Nucleus accumbens (tissue), 56 donors: ENCODE data around the gene ATP11B.
A peak's percentile ranks its signal among the peaks of the same experiment; 100 is the strongest.

Experiments
- DNase-seq, 56 donors: peaks; one replicate each; lab custom pipeline; 2025; lab: John Stamatoyannopoulos, UW

Gene ATP11B

GRCh38 chr3:182792901-182793662, at the start of gene ATP11B:
TSS of gene ATP11B (plus strand) at chr3:182793504. CDS start at chr3:182793760, 256 bp downstream.
- DNase-seq: peak in 55 of 56 donors; percentile 16 to 89 (median 73)

GRCh38 chr3:182746959-182747358, 46.3 kb upstream of the ATP11B start:
- no peak for DNase-seq

- no peak for DNase-seq
These were observed 38.0 kb upstream of the ATP11B start for GRCh38 chr3:182755308-182755707.

- DNase-seq: no peak
These were observed 37.6 kb upstream of the ATP11B start for GRCh38 chr3:182755712-182756111.

- no peak for DNase-seq
These were observed 32.6 kb upstream of the ATP11B start for GRCh38 chr3:182760576-182761164.

GRCh38 chr3:182763896-182764295, 29.4 kb upstream of the ATP11B start:
- no peak for DNase-seq

GRCh38 chr3:182765287-182765686, 28.0 kb upstream of the ATP11B start:
- no peak for DNase-seq

GRCh38 chr3:182766099-182766498, 27.2 kb upstream of the ATP11B start:
- no peak for DNase-seq

- no peak for DNase-seq
These were observed 24.9 kb upstream of the ATP11B start for GRCh38 chr3:182768413-182768812.

GRCh38 chr3:182769673-182770072, 23.6 kb upstream of the ATP11B start:
- DNase-seq: no peak

- no peak for DNase-seq
These were observed 11.2 kb upstream of the ATP11B start for GRCh38 chr3:182782149-182782548.

GRCh38 chr3:182783106-182783505, 10.2 kb upstream of the ATP11B start:
- DNase-seq: no peak

- no peak for DNase-seq
These were observed 8.8 kb upstream of the ATP11B start for GRCh38 chr3:182784542-182784941.

- DNase-seq: no peak
These were observed 8.2 kb upstream of the ATP11B start for GRCh38 chr3:182785142-182785541.

GRCh38 chr3:182785756-182786155, 7.5 kb upstream of the ATP11B start:
- DNase-seq: no peak

GRCh38 chr3:182786564-182787196, 6.6 kb upstream of the ATP11B start:
- DNase-seq: no peak

- DNase-seq: no peak
These were observed 5.8 kb upstream of the ATP11B start for GRCh38 chr3:182787302-182788036.

- DNase-seq: no peak
These were observed 3.9 kb upstream of the ATP11B start for GRCh38 chr3:182789371-182789770.

- DNase-seq: no peak
These were observed 2.7 kb upstream of the ATP11B start for GRCh38 chr3:182790612-182791011.

GRCh38 chr3:182793663-182794454, 555 bp downstream of the ATP11B start:
- peak in 49 of 56 donors; percentile 3 to 70 (median 38) for DNase-seq
